ENCODE measurements around the gene WNT7A. TPM values are rescaled to one million over a fixed set of nuclear protein-coding genes. Genes with fewer than 3 reads are reported as not detected.

WNT7A gene
- total RNA-seq, 1 donor from 2014 or later: not detected

- H3K27ac Mint-ChIP-seq (ENCODE audit: unreplicated experiment): no peak overlapping the region
- peaks cover 7% of the 10 kb centered on the region for H3K9me3 Mint-ChIP-seq (ENCODE audit: unreplicated experiment)
- TF ChIP-seq CTCF (IDR thresholded peaks at IDR 0.05; ENCODE audit: partially characterized antibody, unreplicated experiment): no peak
- peaks cover 5% of the 10 kb centered on the region for H3K27me3 Mint-ChIP-seq (ENCODE audit: unreplicated experiment)
- H3K4me1 Mint-ChIP-seq (ENCODE audit: low read depth, unreplicated experiment): no peaks in the 10 kb centered on the region
- H3K4me3 Mint-ChIP-seq (ENCODE audit: unreplicated experiment): no peak overlapping the region
- DNase-seq: no peak
- H3K36me3 Mint-ChIP-seq (ENCODE audit: unreplicated experiment): peaks cover 8% of the 10 kb centered on the region
These were observed 53.2 kb downstream of the WNT7A start for GRCh38 chr3:13826672-13827071.

- H3K27me3 Mint-ChIP-seq (ENCODE audit: unreplicated experiment): peaks cover 5% of the 10 kb centered on the region
- H3K36me3 Mint-ChIP-seq (ENCODE audit: unreplicated experiment): peaks cover 8% of the 10 kb centered on the region
- H3K4me1 Mint-ChIP-seq (ENCODE audit: low read depth, unreplicated experiment): no peaks in the 10 kb centered on the region
- TF ChIP-seq CTCF (IDR thresholded peaks at IDR 0.05; ENCODE audit: partially characterized antibody, unreplicated experiment): no peak
- H3K27ac Mint-ChIP-seq (ENCODE audit: unreplicated experiment): no peak overlapping the region
- H3K9me3 Mint-ChIP-seq (ENCODE audit: unreplicated experiment): peaks cover 6% of the 10 kb centered on the region
- no peak overlapping the region for H3K4me3 Mint-ChIP-seq (ENCODE audit: unreplicated experiment)
- DNase-seq: no peak
These were observed 54.0 kb downstream of the WNT7A start for GRCh38 chr3:13825821-13826220.

- Mint-ChIP-seq H3K27ac (ENCODE audit: unreplicated experiment) (no peak overlapping the region), H3K27me3 (ENCODE audit: unreplicated experiment) (peaks cover 5% of the 10 kb centered on the region), H3K36me3 (ENCODE audit: unreplicated experiment) (peaks cover 8% of the 10 kb centered on the region), H3K9me3 (ENCODE audit: unreplicated experiment) (peaks cover 5% of the 10 kb centered on the region), H3K4me1 (ENCODE audit: low read depth, unreplicated experiment) (no peaks in the 10 kb centered on the region), H3K4me3 (ENCODE audit: unreplicated experiment) (no peak overlapping the region)
- DNase-seq: no peak
- no peak for TF ChIP-seq CTCF (IDR thresholded peaks at IDR 0.05; ENCODE audit: partially characterized antibody, unreplicated experiment)
These were observed 54.6 kb downstream of the WNT7A start for GRCh38 chr3:13825311-13825579.

- Mint-ChIP-seq H3K4me1 (ENCODE audit: low read depth, unreplicated experiment) (no peaks in the 10 kb centered on the region), H3K9me3 (ENCODE audit: unreplicated experiment) (peaks cover 4% of the 10 kb centered on the region), H3K36me3 (ENCODE audit: unreplicated experiment) (peaks cover 8% of the 10 kb centered on the region), H3K27ac (ENCODE audit: unreplicated experiment) (no peak overlapping the region), H3K27me3 (ENCODE audit: unreplicated experiment) (peaks cover 5% of the 10 kb centered on the region), H3K4me3 (ENCODE audit: unreplicated experiment) (no peak overlapping the region)
- no peak for TF ChIP-seq CTCF (IDR thresholded peaks at IDR 0.05; ENCODE audit: partially characterized antibody, unreplicated experiment)
- DNase-seq: no peak
These were observed 55.2 kb downstream of the WNT7A start for GRCh38 chr3:13824521-13825310.

GRCh38 chr3:13823692-13824091 is 56.2 kb downstream of the WNT7A start:
- H3K4me1 Mint-ChIP-seq (ENCODE audit: low read depth, unreplicated experiment): no peaks in the 10 kb centered on the region
- no peak overlapping the region for H3K4me3 Mint-ChIP-seq (ENCODE audit: unreplicated experiment)
- DNase-seq: no peak
- TF ChIP-seq CTCF (IDR thresholded peaks at IDR 0.05; ENCODE audit: partially characterized antibody, unreplicated experiment): no peak
- no peak overlapping the region for H3K27ac Mint-ChIP-seq (ENCODE audit: unreplicated experiment)
- H3K36me3 Mint-ChIP-seq (ENCODE audit: unreplicated experiment): peaks cover 3% of the 10 kb centered on the region
- peaks cover 3% of the 10 kb centered on the region for H3K27me3 Mint-ChIP-seq (ENCODE audit: unreplicated experiment)
- peaks cover 2% of the 10 kb centered on the region for H3K9me3 Mint-ChIP-seq (ENCODE audit: unreplicated experiment)
